Activated CD8-positive, alpha-beta memory T cell treated with anti-CD3 and anti-CD28 coated beads for 24 hours (primary cell): ENCODE results near the gene BNIP2.

Source experiments
- DNase-seq: peaks from one replicate; pipeline ENCODE4 v3.0.0-alpha.2; 2020

BNIP2 gene

GRCh38 chr15:59616379-59616778, 72.7 kb downstream of the BNIP2 start:
- DNase-seq, result no peak

DNA sequence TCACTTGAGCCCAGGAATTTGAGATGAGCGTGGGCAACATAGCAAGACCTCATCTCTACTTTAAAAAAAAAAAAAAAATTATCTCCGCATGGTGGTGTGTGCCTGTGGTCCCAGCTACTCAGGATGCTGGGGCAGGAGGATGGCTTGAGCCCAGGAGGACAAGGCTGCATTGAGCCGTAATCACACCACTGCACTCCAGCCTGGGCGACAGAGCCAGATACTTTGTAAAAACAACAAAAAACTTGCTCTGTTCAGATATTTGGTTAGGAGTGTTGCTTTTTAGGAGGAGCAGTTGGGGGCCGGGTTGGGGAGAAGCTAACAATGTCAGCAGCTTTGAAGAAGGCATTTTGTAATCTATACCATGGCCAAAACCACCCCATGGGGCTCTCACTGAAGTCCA, 73.5 kb downstream of the BNIP2 start:
- DNase-seq, result no peak

GRCh38 chr15:59614153-59614552, 75.0 kb downstream of the BNIP2 start:
- no peak for DNase-seq

DNA sequence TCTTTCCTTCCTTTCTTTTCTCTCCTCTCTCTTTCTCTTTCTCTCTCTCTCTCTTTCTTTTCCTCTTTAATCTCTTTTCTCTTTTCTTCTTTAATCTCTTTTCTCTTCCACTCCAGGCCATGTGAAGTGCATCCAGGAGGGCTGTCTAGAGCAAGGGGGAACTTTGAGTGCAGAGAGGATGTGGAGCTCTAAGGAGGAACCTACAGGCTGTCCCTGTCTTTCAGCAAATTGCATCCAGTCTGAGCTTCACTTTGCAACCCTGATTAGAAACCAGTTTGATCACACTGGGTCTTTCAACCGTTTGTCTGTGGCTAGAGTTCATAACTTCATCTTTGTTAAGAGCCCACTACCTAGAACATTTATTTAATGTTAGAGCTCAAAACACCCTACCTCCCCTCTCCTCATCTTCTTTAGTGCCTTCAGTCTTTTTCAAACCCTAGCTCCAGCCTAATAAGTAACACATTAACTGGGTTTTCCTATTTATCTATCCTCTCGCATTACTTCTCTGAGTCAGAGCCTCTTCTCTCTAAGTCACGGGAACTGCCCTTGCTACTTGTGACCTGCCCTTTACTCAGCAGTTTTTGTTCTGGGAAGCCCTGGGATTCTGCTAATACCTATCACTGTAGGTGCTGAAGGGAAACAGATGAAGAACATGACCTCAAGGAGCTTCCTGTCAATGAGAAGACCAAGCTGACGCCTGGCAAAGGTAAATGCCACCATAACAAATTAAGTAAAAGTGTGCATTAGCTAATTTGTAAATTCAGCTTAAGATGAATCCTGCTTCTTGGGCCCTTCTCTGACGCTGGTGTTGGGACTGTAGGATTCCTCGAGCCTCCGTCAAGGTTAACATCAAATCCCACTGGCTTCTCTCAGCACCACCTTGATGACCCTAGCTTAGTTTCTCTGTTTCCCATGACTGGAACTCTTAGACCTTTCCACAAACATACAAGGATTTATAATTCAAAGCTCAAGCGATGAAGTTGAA, 77.6 kb downstream of the BNIP2 start, which contains the start of gene GCNT3:
Gene GCNT3, plus strand, starts transcription at position 508 of the 985 bp plus-strand sequence. CDS start 6,456 bp downstream, outside the sequence.
- DNase-seq, result no peak

DNA sequence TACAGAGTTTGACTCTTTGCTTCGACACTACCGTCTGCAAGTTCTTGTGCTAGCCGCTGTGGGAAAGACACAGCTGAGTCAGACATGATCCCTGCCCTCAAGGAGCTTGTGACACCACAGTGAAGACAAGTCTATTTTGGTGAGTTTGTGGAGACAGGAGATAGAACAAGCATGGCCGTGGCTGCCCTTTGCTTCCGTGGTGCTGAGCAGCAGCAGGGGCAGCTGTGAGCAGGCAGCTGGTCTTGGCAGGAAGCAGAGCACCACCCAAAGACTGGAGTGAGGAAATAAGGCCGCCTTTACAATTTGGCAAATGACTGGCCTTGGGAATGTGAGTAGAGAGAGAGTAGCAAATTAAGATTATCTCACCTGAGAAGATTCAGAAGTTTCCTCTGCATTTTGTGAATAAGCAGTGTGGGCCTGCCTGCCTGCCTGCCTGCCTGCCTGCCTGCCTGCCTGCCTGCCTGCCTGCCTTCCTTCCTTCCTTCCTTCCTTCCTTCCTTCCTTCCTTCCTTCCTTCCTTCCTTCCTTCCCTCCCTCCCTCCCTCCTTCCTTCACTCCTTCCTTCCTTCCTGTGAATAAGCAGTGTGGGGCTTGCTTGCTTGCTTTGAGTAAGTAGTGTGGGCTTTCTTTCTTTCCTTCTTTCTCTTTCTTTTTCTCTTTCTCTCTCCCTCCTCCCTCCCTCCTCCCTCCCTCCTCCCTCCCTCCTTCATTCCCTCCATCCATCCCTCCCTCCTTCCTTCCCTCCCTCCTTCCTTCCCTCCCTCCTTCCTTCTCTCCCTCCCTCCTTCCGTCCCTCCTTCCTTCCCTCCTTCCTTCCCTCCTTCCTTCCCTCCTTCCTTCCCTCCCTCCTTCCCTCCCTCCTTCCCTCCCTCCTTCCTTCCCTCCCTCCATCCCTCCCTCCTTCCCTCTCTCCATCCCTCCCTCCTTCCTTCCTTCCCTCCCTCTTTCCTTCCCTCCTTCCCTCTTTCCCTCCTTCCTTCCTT, 79.1 kb downstream of the BNIP2 start:
- DNase-seq, result no peak
